Glomerular visceral epithelial cell (primary cell): ENCODE measurements around the gene OBSCN.

Experiments used
- DNase-seq: peaks from one replicate; pipeline ENCODE4 v3.0.0-alpha.2; 2016; ENCODE audit errors: extremely low spot score

Gene OBSCN

DNA sequence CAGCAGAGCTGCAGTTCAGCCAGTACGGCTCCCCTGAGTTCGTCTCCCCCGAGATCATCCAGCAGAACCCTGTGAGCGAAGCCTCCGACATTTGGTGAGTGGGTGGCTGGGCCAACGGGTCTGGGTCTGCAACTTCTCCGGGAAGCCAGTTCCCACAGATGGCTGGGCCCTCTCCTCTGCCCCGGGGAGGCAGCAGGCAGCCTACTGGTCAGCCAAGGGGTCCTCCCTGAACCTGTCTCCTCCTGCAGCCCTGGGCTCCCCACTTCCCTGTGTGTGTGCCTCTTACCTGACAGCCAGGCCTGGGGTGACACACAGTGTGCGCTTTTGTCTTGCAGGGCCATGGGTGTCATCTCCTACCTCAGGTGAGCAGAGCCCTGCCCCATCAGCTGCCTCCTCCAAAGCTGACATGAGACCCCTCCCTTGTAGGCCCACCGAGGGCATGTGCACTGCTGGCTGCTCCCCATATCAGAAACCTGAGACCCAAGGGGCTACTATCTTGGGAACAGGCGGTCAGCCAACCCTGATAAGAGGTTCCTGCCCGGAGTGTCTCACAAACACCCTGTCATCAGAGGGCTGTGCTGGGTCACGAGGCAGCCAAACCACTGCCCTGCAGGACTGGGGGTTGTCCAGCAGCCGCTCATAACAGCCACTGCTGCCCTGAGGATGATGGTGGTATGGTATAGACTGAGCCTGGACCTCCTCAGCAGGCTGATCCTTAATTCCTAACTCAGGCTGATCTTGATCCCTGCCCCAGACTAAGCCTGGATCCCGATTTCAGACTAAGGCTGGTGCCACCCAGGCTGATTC lies 161.2 kb downstream of the OBSCN start:
- DNase-seq, result no peak

DNA sequence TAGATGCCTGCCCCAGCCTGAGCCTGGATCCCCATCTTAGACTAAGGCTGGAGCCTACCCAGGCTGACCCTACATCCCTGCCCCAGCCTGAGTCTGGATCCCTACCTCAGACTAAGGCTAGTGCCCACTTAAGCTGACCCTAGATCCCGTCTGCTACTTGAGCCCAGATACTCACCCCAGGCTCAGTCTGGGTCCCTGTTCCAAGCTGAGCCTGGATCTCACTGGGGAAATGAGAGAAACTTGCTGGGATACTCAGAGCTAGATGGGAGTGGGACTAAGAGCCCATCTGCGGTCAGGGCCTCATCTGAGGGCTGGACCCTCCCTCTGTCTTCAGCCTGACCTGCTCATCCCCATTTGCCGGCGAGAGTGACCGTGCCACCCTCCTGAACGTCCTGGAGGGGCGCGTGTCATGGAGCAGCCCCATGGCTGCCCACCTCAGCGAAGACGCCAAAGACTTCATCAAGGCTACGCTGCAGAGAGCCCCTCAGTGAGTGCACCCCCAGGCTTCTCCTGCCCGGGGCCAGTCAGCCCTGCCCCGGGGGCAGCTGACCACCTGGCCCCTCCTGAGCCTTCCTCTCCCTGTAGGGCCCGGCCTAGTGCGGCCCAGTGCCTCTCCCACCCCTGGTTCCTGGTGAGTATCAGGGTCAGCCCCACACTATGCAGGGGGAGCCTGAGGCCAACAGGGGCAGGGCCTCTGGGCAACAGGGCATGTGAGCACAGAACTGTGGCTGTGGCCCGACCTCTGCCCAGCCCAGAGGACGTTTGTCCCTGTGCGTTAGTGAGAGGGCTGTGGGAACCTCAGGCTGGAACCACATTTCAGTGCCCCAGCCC lies 162.0 kb downstream of the OBSCN start:
- no peak for DNase-seq

DNA sequence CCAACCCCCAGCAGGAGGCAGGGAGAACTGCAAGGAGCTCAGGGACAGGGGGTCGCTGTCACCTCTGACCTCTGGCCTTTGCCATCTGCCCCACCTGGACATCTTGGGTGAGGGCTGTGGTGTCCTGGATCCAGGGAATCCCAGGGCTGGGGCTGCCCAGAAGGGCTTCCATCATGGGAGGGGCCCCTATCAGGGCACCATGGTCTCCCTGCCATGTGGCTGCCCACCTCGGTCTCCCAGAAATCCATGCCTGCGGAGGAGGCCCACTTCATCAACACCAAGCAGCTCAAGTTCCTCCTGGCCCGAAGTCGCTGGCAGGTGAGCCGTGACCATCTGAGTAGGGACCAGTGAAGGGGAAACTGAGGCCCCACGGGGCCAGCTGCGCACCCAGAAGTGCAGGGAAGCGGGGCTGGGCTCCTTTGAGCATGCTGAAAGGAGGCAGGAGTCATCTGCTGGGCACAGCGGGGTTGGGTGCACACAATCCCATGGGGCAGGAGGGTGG lies 162.6 kb downstream of the OBSCN start:
- DNase-seq, result no peak

DNA sequence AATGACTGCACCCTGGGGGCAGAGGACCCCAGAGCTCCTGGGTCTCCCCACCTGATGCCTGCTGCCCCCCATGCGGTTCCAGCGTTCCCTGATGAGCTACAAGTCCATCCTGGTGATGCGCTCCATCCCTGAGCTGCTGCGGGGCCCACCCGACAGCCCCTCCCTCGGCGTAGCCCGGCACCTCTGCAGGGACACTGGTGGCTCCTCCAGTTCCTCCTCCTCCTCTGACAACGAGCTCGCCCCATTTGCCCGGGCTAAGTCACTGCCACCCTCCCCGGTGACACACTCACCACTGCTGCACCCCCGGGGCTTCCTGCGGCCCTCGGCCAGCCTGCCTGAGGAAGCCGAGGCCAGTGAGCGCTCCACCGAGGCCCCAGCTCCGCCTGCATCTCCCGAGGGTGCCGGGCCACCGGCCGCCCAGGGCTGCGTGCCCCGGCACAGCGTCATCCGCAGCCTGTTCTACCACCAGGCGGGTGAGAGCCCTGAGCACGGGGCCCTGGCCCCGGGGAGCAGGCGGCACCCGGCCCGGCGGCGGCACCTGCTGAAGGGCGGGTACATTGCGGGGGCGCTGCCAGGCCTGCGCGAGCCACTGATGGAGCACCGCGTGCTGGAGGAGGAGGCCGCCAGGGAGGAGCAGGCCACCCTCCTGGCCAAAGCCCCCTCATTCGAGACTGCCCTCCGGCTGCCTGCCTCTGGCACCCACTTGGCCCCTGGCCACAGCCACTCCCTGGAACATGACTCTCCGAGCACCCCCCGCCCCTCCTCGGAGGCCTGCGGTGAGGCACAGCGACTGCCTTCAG lies 163.3 kb downstream of the OBSCN start:
- no peak for DNase-seq

DNA sequence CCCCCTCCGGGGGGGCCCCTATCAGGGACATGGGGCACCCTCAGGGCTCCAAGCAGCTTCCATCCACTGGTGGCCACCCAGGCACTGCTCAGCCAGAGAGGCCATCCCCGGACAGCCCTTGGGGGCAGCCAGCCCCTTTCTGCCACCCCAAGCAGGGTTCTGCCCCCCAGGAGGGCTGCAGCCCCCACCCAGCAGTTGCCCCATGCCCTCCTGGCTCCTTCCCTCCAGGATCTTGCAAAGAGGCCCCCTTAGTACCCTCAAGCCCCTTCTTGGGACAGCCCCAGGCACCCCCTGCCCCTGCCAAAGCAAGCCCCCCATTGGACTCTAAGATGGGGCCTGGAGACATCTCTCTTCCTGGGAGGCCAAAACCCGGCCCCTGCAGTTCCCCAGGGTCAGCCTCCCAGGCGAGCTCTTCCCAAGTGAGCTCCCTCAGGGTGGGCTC lies 163.9 kb downstream of the OBSCN start:
- no peak for DNase-seq

DNA sequence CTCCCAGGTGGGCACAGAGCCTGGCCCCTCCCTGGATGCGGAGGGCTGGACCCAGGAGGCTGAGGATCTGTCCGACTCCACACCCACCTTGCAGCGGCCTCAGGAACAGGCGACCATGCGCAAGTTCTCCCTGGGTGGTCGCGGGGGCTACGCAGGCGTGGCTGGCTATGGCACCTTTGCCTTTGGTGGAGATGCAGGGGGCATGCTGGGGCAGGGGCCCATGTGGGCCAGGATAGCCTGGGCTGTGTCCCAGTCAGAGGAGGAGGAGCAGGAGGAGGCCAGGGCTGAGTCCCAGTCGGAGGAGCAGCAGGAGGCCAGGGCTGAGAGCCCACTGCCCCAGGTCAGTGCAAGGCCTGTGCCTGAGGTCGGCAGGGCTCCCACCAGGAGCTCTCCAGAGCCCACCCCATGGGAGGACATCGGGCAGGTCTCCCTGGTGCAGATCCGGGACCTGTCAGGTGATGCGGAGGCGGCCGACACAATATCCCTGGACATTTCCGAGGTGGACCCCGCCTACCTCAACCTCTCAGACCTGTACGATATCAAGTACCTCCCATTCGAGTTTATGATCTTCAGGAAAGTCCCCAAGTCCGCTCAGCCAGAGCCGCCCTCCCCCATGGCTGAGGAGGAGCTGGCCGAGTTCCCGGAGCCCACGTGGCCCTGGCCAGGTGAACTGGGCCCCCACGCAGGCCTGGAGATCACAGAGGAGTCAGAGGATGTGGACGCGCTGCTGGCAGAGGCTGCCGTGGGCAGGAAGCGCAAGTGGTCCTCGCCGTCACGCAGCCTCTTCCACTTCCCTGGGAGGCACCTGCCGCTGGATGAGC lies 164.5 kb downstream of the OBSCN start:
- DNase-seq, result peak; percentile 46

DNA sequence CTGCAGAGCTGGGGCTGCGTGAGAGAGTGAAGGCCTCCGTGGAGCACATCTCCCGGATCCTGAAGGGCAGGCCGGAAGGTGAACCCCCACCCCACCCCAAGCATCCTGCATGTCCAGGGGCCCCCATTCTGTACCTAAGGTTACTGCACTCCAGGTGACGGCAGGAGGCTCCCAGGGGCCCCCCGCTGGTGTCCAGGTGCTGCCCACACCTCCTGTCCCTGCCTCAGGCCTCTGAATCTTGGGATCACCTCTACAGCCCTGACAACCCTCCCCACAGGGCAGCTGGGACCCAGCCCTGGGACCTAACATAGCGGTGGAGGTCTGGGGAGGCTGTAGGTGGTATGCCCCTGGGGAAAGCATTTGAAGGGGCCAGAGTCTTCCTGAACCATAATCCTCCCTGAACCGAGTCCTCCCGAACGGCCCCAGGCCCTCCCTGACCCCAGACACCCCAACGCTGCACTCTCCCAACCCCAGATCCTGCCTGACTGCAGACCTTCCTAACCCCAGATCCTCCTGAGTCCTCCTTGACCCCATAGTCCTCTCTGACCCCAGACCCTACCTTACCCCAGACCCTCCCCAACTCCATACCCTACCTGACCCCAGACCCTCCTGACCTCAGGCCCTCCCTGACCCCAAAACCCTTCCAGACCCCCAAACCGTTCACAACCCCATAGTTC lies 165.3 kb downstream of the OBSCN start:
- no peak for DNase-seq

DNA sequence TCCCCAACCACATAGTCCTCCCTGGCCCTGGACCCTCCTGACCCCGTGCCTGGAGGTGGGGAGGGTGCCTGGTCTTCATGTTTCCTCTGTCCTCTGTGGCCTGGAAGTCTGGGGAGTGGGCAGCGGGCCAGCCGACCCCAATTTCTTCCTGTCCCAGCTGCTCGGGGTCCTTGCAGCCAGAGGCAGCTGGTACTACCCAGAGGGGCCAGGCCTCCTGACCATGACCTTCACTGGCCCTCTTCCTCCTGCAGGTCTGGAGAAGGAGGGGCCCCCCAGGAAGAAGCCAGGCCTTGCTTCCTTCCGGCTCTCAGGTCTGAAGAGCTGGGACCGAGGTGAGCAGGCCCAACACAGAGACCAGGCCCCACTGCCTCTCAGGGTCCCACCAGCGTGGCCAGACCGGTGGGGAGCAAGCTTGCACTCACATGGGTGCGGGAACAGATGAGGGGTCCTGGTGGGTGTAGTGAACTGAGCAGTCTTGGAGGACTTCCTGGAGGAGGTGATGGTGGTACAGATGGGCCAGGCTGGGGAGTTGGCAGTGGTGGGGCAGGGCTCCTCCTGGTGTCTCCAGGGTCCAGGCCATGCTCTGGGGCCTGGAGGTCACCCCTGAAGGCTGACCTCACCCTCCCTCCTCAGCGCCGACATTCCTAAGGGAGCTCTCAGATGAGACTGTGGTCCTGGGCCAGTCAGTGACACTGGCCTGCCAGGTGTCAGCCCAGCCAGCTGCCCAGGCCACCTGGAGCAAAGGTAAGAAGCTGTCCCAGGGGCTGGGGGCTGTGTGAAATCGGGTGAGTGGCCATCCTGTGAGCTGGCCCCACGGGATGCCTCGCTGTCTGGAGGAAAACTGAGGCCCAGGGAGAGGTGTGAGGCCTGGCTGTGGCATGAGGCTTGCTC lies 166.1 kb downstream of the OBSCN start:
- no peak for DNase-seq

DNA sequence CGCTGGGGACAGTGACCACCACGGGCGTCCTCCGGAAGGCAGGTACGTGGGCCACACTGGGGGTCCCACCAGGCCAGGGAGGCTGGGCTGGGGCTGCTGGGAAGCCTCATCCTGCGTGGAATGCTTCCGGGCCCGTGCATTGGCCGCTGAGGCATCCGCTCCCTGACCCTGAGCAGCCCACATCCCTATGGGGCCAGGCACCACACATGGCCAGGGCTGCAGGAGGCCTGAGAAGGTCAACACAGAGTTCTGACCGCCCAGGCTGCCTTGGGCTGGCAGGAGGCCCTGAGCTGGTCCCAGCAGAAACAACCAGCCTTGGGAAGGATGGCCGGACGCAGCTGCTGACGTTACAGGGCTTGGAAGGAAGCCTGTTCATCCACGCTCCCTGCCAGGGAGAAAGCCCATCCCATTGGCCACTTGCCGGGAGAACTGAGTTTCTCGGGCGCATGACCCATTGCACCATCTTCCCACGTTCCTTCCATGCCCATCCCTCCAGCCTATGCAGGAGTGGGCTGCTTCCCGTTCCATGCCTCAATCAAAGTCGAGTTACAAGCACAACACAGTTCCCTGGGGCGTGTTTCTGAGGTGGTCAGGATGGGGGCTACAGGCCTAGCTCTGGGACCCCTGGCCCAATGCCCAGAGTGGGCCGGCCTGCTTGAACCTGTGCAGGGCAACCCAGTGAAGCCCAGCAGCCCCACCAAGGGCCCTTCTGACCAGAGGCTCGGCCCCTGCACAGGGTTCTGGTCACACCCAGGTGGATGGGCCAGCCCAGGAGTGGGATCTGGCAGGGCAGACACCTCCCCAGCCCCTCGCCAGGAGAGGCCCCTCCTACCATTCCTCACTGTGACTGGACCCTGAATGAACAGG lies 167.1 kb downstream of the OBSCN start:
- no peak for DNase-seq

DNA sequence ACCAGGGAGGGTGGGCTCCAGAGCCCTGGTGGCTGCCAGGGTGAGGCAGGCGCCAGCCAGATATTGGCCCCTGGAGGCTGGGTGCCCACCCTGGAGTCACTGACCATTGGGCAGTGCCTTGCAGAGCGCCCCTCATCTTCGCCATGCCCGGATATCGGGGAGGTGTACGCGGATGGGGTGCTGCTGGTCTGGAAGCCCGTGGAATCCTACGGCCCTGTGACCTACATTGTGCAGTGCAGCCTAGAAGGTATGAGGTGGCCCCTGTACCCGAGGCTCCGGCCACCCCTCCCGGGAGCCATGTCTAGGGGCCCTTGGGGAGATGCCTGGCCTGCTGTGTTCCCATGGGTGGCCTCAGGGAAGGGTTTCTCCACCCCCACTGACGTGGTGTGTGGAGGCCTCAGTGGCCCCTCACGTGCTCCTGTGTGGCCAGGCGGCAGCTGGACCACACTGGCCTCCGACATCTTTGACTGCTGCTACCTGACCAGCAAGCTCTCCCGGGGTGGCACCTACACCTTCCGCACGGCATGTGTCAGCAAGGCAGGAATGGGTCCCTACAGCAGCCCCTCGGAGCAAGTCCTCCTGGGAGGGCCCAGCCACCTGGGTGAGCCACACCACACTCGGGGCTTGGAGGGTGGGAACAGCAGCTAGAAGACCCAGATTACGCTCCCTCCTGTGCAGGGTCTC lies 167.9 kb downstream of the OBSCN start:
- DNase-seq, result no peak

DNA sequence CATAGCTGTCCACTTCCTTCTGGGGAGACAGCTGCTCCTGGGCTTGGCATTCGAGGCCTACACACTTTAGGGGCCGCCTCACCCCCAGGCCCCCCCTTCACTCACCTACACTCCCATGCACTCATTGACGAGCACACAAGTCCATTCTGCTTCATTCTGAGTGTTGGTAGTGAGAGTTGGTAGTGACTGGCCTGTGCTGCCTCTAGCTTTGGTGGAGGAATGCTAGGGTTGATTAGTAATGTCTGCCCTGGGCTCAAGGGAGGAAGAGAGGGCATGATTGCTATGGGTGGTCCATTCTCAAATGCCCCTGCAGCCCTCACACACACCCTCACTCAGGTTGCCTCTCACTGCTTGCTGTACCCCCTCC lies 168.4 kb downstream of the OBSCN start:
- no peak for DNase-seq

DNA sequence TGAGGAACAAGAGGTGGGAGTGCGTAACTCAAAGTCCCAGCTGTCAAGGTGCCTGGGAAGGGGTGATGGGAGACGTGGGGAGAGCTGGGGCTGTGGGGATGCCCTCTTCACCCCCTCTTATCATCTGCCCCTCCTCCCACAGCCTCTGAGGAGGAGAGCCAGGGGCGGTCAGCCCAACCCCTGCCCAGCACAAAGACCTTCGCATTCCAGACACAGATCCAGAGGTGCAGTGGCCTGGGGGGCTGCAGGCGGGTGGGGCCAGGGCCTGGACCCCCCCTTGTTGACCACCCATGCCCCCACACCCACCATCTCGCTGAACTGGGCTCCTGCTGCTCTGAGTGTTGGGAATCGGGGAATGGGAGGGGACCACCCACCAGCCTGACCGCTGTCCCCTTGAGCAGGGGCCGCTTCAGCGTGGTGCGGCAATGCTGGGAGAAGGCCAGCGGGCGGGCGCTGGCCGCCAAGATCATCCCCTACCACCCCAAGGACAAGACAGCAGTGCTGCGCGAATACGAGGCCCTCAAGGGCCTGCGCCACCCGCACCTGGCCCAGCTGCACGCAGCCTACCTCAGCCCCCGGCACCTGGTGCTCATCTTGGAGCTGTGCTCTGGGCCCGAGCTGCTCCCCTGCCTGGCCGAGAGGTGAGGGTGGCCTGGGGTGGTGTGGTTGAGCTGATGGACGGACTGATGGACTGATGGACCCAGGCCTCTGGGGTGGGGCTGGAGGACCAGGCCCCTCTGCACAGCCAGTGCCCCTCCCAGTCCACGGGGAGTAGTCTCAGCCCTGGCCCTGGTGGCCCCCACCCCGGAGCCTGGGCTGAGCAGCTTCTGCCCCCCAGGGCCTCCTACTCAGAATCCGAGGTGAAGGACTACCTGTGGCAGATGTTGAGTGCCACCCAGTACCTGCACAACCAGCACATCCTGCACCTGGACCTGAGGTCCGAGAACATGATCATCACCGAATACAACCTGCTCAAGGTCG lies 169.1 kb downstream of the OBSCN start:
- no peak for DNase-seq

DNA sequence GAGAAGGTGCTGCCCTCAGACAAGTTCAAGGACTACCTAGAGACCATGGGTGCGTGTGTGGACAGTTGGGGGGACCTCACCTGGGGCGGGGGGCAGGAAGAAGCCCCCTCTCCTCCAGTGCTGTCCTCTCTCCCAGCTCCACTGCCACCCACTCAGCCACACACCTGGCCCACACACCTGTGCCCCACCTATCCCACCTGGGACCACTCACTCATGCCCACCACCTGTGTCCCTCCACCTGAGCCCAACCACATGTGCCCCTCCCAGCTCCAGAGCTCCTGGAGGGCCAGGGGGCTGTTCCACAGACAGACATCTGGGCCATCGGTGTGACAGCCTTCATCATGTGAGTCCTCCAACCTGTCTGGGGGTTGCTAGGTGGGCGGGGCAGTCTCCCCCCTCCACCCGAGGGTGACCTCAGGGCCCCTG lies 169.8 kb downstream of the OBSCN start:
- DNase-seq, result no peak

DNA sequence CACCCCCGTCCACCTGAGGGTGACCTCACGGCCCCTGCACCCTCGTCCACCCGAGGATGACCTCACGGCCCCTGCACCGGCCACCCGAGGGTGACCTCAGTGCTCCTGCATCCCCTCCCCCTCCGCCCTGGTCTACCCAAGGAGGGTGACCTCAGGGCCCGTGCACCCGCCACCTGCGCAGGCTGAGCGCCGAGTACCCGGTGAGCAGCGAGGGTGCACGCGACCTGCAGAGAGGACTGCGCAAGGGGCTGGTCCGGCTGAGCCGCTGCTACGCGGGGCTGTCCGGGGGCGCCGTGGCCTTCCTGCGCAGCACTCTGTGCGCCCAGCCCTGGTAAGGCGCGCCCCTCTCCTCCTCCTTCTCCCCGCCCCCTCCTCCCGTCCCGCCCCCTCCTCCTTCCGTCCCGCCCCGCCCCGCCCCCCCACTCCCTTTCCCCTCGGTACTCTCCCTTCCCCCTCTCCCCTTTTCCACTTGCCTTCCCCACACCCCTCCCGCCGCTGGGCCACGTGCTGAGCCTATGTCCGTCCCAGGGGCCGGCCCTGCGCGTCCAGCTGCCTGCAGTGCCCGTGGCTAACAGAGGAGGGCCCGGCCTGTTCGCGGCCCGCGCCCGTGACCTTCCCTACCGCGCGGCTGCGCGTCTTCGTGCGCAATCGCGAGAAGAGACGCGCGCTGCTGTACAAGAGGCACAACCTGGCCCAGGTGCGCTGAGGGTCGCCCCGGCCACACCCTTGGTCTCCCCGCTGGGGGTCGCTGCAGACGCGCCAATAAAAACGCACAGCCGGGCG lies 170.4 kb downstream of the OBSCN start:
- DNase-seq, result peak; percentile 48

DNA sequence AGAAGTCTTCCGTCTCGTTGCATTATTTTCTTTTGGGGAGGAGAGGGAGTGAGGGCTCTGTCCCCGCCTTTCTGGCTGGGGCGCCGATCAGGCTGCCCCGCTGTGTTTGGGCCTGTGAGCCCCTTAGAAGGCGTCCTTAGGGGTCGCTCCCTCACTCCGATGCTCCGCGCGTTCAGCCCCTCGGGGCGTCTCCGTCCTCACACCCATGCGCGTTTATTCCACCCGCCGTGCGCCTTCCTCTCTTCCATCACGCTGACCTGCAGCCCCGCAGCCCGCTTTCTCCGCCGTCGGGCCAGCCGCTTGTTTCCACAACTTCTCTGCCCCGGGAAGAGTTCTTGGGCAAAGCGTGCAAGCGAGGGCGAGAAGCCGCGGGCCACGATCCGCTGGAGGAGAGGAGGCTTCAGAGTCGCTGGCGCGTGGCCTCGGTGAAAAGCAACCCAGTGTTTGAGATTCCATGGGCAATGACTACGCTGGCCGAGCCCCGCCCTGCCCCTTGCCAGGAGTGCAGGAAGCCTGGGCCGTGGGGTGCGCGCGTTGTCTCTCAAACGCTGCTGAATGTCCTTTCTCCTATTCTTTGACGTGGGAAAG lies 171.1 kb downstream of the OBSCN start:
- DNase-seq, result peak; percentile 38

DNA sequence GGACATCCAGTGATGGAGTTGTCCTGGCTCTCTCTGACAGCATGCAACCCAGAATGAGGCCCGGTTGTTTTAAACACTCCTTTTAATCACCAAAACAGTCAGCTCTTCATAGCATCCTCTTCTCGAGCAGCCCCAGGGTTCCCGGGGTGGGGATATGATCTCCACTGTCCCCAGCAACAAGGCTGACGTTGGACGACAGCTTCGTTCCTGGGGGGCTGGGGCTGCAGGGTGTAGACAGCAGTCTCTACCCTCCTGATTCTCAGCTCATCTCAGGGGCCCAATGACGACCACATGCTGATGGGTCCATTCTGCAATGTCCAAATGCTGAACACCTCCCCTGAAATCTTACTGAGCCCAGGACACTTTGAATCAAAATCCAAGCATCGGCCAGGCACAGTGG lies 171.8 kb downstream of the OBSCN start:
- no peak for DNase-seq
